Measurements from ENCODE around the gene HAT1.
"Not testable (repeated sequence)": the region's sequence is repeated elsewhere in the genome, so short reads cannot be mapped to it uniquely, and the experiment has no call there.

The HAT1 gene

DNA sequence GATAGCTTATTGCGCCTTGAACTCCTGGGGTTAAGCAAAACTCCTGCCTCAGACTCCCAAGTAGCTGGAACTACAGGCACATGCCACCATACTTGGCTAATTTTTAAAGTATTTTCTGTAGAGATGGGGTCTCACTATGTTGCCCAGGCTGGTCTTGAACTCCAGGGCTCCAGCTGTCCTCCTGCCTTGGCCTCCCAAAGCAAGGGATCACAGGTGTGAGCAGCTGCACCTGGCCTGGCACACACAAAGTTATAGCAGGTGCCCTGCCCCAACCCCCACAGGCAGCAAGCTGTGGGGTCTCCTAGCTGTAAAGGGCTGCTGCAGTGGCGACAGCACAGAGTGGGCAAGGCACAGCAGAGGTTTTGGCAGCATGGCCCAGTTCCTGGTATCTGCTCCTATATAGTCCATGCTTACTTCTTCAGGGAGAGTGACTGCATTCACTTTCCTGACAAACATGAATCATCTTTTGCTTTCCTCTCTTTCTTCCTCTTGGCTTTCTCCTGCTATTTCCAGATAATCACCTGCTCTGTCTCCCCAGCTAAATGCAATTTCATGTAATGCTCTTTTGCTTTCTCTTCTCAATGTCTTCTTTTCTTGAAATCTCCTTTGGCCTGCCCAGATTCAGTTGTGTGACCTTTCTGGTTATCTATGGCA lies 50.2 kb downstream of the HAT1 start:
- DNase-seq (ENCODE audit: low read depth), result no peak

DNA sequence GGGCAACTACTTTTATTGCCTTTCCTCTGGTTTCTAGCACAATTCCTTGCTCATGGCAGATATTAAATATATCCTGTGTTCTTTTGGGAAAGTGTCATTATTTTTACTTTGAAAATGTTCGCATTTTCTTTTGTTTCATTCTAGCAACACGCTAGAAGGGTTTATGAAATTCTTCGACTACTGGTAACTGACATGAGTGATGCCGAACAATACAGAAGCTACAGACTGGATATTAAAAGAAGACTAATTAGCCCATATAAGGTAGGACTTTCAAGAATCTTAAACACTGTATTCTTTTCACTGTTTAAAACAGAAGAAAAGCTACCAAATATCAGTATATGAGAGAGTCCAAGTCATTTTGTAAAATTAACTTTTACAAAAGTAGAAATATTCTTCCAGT lies 56.8 kb downstream of the HAT1 start:
- no peak for DNase-seq (ENCODE audit: low read depth)

DNA sequence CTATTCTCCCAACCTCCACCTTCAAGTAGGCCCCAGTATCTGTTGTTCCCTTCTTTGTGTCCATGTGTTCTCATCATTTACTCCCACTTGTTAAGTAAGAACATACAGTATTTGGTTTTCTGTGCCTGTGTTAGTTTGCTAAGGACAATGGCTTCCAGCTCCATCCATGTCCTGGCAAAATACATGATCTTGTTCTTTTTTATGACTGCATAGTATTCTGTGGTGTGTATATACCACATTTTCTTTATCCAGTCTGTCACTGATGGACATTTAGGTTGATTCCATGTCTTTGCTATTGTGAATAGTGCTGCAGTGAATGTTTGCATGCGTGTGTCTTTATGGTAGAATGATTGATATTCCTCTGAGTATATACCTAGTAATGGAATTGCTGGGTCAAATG lies 61.7 kb downstream of the HAT1 start:
- not testable (repeated sequence) for DNase-seq (ENCODE audit: low read depth)

DNA sequence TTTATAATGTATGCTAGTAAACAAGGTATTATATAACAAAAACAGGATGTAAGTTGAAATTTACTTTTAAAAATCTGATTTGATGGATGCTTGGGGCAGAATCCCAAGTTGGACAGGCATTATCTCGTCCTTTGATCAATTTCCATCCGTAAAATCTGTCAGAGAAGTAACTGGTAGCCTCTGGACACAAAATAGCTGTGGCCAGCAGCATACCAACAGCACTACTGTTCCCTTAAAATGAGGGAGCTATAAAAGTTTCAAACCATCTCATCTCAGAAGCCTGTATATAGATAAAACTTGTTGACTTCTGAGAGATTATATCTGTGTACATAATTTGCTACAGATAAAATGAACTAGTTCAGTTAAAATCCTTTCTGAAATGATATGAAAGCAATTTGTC lies 62.8 kb downstream of the HAT1 start:
- no peak for DNase-seq (ENCODE audit: low read depth)

- no peak for DNase-seq (ENCODE audit: low read depth)
Measured at GRCh38 chr2:171986778-171987177, 64.5 kb downstream of the HAT1 start.

- no peak for DNase-seq (ENCODE audit: low read depth)
Measured at GRCh38 chr2:171991027-171991426, 68.8 kb downstream of the HAT1 start.

DNA sequence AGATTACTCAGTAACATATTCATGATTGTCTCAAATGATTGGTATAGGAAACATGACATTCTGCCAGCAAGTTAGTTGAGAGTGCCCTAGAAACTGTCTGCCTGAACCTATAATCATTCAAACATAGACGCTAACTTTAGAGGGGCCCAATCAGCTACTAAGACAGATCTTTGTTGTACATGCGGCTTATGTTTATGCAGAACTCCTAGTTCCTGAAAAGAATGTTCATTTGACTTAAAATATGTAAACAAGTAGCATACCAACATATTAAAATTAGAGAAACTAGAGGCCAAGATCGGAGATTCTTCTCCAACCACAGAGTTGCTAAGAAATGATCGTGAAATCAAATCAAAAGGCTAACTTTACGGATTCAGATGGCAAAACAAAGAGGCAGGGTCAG lies 73.3 kb downstream of the HAT1 start:
- peak; percentile 5 for DNase-seq (ENCODE audit: low read depth)

DNA sequence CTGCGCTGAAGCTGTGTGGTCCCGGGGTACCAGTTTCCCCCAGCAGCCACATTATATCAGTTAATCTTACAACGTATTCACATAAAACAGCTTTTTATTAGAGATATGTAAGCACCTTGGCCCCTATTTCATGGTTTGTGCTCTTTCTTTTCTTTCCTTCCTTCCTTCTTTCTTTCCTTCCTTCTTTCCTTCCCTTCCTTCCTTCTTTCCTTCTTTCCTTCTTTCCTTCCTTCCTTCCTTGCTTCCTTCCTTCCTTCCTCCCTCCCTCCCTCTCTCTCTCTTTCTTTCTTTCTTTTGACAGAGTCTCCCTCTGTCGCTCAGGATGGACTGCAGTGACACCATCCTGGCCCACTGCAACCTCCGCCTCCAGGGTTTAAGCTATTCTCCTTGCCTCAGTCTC lies 73.8 kb downstream of the HAT1 start:
- no peak for DNase-seq (ENCODE audit: low read depth)

DNA sequence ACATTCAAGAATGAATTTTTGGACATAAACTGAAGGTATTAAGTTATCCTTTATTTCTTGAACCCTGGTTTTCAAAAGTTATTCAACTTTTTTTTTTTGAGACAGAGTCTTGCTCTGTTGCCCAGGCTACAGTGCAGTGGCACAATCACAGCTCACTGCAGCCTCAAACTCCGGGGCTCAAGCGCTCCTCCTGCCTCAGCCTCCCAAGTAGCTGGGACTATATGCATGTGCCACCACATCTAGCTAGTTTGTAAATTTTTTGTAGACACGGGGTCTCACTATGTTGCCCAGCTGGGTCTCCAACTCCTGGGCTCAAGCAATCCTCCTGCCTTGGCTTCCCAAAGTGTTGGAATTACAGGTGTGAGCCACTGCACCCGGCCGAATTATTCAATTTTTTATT lies 74.8 kb downstream of the HAT1 start:
- DNase-seq (ENCODE audit: low read depth), result not testable (repeated sequence)

DNA sequence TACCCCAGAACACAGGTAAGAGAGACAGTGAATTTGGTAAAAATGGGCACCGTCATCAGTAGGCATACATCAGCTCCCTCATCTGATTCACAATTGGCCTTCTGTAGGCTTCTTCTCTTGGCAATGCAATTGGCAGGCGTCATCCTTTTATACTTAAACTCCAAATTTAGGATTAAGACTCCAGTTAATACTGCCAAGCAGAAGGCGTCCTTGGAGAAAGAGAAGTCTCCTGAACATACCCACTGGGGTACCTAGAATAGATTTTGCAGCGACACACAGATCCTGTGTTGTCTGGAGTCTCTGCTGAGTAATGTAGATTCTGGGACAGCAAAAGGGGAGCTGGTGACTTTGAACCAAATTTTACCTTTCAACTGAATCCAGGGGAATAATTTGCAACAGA lies 76.9 kb downstream of the HAT1 start:
- DNase-seq (ENCODE audit: low read depth), result no peak

- DNase-seq (ENCODE audit: low read depth), result peak; percentile 46
Measured at GRCh38 chr2:171999604-172000469, 77.6 kb downstream of the HAT1 start, which contains the start of gene METAP1D. TSS of gene METAP1D (plus strand) at chr2:171999953. CDS start at chr2:171999970, 17 bp downstream.

- no peak for DNase-seq (ENCODE audit: low read depth)
Measured at GRCh38 chr2:172000696-172001361, 78.6 kb downstream of the HAT1 start.

DNA sequence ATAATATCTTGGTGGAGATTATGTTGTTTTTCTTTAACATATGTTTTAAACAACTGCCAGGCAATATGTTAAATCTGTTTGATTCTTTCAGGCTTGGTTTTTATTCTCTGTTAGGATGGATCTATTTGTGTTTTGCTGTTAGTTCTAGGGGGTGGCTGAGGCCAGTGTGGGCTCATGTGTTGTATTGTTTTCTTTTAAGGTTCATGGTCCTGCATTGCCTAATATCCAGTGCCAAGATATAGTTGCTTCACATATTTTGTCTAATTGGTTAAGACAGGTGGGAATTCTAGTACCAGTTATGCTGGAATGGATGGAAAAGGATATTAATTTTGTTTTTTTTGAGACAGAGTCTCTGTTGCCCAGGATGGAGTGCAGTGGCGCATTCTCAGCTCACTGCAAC lies 85.1 kb downstream of the HAT1 start:
- DNase-seq (ENCODE audit: low read depth), result no peak

DNA sequence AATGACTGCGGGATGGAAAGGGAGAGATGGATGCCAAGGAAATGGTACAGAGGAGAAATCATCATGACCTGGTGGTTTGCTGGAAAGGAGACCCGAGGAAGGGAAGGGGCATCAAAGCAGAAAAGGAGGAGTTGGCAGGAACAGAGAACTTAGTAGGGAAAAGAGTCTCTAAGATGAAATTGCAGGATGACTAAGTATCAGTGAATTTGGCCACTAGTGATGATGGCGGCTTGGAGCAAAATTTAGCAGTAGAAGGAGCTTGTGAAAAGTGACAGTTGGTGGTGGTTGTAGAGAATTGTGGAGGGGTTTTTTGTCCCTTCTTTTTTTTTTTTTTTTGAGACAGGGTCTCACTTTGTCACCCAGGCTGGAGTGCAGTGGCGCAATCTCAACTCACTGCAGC lies 87.6 kb downstream of the HAT1 start:
- DNase-seq (ENCODE audit: low read depth), result no peak

DNA sequence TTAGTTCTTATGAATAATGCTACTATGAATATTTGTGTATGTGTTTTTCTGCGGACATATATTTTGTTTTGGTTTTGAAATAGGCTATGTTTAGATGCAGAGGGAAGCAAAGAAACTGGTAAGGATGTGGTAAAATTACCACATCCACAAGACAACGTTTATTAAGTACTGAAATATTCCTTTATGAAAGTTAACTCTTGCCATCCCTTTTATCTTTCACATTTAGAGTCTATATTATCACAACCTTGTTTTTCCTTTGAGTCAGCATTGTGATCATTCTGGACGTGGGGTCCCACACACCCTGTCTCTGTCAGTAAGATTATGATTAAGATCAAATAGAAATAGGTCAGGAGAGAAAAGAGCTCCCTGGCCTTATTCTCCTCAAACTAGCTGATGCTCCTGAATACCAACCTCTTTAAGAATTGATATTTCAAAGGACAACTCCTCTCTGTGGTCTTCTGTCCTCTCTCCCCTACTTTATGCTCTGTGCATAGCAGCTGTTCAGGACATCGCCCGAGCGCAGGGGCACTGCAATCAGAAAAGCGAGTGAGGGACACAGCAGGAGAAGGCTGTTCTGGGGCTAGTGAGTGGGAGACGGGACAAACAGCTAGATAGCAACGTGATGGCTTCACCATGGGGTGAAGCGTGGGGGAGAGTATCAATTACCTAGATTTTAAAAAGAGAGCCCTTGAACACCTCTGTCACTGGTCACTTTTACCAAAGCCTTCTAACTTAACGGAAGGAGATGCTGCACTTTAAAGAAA lies 89.7 kb downstream of the HAT1 start:
- DNase-seq (ENCODE audit: low read depth), result no peak

- no peak for DNase-seq (ENCODE audit: low read depth)
Measured at GRCh38 chr2:172012677-172013391, 90.6 kb downstream of the HAT1 start.

GRCh38 chr2:172013396-172013795 lies 91.1 kb downstream of the HAT1 start:
- no peak for DNase-seq (ENCODE audit: low read depth)

- no peak for DNase-seq (ENCODE audit: low read depth)
Measured at GRCh38 chr2:172021074-172021931, 99.0 kb downstream of the HAT1 start.

DNA sequence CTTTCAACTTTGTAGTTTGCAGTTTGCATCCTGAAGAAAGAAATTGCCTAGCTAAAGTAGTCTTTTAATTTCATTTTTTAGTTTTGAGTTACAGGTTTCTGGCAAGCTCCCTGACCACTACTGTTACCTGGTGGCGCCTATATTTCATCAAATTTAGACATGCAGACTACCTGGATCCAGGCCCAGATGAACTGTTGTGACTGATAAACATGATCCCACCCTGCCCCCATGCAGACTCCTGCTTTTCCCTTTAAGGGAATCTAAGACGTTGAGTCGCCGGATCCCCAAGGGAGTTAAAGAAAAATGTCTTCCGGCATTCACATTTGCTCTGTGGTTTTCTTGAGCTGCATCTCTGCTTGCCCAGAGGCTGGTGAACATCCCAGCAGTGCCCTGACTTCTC lies 99.7 kb downstream of the HAT1 start:
- DNase-seq (ENCODE audit: low read depth), result no peak

DNA sequence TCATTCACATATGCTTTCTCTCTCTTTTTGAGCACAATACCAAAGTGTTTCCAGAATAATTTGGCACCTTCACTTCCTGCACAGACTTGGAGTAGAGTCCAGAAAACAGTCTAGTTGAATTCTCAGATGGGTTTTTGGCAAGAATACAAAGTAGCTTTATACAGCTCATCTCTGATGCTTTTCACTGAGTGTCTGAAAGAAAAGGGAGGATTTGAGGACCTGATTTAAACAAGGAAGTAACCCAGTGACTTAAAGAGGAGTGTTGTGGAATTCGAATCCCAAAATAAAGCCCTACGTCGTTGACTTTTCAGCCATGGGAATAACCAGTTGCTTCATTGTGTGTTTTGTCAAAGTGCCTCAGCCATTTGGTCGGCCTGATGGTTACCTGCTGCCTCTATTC lies 109.3 kb downstream of the HAT1 start:
- no peak for DNase-seq (ENCODE audit: low read depth)

All from non-pigmented ciliary epithelial cell (primary cell).